ENCODE measurements around the gene OR2T11. TPM values are rescaled to one million over a fixed set of nuclear protein-coding genes. Genes with fewer than 3 reads are reported as not detected.

Gene OR2T11
- total RNA-seq, 4 donors from 2014 or later: not detected

DNA sequence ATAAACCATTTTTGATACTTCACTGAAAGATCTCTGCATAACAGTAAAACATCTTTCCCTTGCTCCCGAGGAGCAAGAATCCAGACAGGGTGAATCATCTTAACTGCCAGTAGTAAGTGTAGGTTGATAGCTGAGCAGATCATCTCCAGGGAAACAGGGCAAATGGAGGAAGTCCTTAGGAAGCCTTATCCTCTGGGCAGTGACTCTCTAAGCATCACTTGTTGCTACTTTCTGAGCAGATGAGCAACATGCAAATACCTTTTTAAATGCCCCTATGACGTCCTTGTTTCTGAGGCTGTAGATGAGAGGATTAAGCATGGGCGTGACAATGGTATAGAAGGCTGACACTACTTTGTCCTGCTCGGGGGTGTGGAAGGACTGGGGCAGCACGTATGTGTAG is 8.9 kb downstream of the OR2T11 start:
- no peaks in the 10 kb centered on the region for H3K9me3 ChIP-seq
- no peak overlapping the region for H3K27ac ChIP-seq
- H3K4me1 ChIP-seq: no peaks in the 10 kb centered on the region
- intact Hi-C loops (cut with DNase I): no loop called here
- 63 to 70% methylated on average over 5 of the region's 5 CpGs for WGBS, 2 donors
- H3K36me3 ChIP-seq: no peaks in the 10 kb centered on the region
- DNase-seq: no peak
- H3K27me3 ChIP-seq: no peaks in the 10 kb centered on the region
- TF ChIP-seq POLR2A (IDR thresholded peaks at IDR 0.05) (no peak), CTCF (IDR thresholded peaks at IDR 0.05) (no peak)
- H3K4me3 ChIP-seq: no peak overlapping the region

- Histone ChIP-seq H3K27me3 (no peaks in the 10 kb centered on the region), H3K36me3 (no peaks in the 10 kb centered on the region), H3K4me1 (no peaks in the 10 kb centered on the region), H3K4me3 (no peak overlapping the region), H3K9me3 (no peaks in the 10 kb centered on the region), H3K27ac (no peak overlapping the region)
- no peak for DNase-seq
- 50 to 67% methylated on average over 3 to 4 of the region's 4 CpGs for WGBS, 2 donors
- TF ChIP-seq CTCF (IDR thresholded peaks at IDR 0.05): no peak
- TF ChIP-seq POLR2A (IDR thresholded peaks at IDR 0.05): no peak
- intact Hi-C loops (cut with DNase I): no loop called here
These were observed 9.7 kb downstream of the OR2T11 start for GRCh38 chr1:248625166-248625565.

- Histone ChIP-seq H3K4me3 (no peak overlapping the region), H3K9me3 (no peaks in the 10 kb centered on the region), H3K36me3 (no peaks in the 10 kb centered on the region), H3K4me1 (no peaks in the 10 kb centered on the region), H3K27ac (no peak overlapping the region), H3K27me3 (no peaks in the 10 kb centered on the region)
- TF ChIP-seq POLR2A (IDR thresholded peaks at IDR 0.05) (no peak), CTCF (IDR thresholded peaks at IDR 0.05) (peak; percentile 12 to 58 (median 40))
- intact Hi-C loops (cut with DNase I): no loop called here
- DNase-seq: no peak
- WGBS, 2 donors: 57 to 62% methylated on average over 4 of the region's 4 CpGs
These were observed 12.3 kb downstream of the OR2T11 start for GRCh38 chr1:248622570-248623001.

DNA sequence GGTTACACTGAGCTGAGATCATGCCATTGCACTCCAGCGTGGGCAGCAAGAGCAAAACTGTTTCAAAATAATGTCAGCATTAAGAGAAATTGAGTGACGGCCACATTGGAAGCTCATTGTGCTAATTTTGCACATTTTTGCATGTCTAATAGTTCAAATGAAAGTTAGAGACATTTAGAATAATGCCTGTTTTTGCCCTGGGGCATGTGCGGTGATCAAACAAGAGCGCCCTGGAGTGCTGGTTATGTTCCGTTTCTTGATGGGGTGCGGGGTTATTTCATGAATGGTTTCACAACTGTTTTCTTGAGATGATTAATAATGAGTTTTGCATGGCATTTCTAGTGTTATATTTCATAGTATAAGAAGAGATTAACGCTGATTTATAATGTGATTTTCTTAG is 13.1 kb downstream of the OR2T11 start:
- intact Hi-C loops (cut with DNase I): no loop called here
- no peaks in the 10 kb centered on the region for H3K9me3 ChIP-seq
- no peak overlapping the region for H3K4me3 ChIP-seq
- DNase-seq: no peak
- H3K27ac ChIP-seq: no peak overlapping the region
- no peaks in the 10 kb centered on the region for H3K27me3 ChIP-seq
- no peaks in the 10 kb centered on the region for H3K36me3 ChIP-seq
- TF ChIP-seq CTCF (IDR thresholded peaks at IDR 0.05) (no peak), POLR2A (IDR thresholded peaks at IDR 0.05) (no peak)
- no peaks in the 10 kb centered on the region for H3K4me1 ChIP-seq
- WGBS, 2 donors: 52 to 54% methylated on average over 7 of the region's 7 CpGs

DNA sequence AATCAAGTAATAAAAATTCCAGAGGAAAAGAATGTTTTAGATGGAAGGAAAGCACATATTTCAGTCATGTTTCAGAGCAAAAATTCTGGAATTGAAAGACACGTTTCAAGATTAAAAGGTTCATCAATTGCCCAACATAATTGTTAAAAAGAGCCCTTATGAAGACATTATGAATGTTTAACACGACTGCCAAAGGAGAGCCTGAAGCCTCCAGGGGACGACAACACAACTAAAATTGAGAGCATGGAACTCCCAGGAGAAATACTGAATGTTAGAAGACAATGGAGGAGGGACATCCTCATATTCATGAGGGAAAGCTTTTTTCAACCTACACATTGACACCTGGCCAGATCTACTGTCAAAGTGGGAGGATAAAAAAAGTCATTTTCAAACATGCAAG is 16.0 kb downstream of the OR2T11 start:
- WGBS, 2 donors: 1 to 2% methylated on average over 3 of the region's 3 CpGs
- no peaks in the 10 kb centered on the region for H3K27me3 ChIP-seq
- no peak overlapping the region for H3K4me3 ChIP-seq
- H3K4me1 ChIP-seq: no peaks in the 10 kb centered on the region
- no peaks in the 10 kb centered on the region for H3K36me3 ChIP-seq
- intact Hi-C loops (cut with DNase I): no loop called here
- no peak for TF ChIP-seq POLR2A (IDR thresholded peaks at IDR 0.05)
- TF ChIP-seq CTCF (IDR thresholded peaks at IDR 0.05): peak in 5 of 6 experiments; percentile 10 to 56 (median 55)
- no peaks in the 10 kb centered on the region for H3K9me3 ChIP-seq
- no peak overlapping the region for H3K27ac ChIP-seq
- DNase-seq: no peak
